GM12874 (cell line): ENCODE measurements around the gene RTP4.

ENCODE experiments used
- TF ChIP-seq, protein P1 (sequence below): IDR thresholded peaks from 2 replicates; pipeline ENCODE4 v1.5.1; 2011; ENCODE audit warnings: low read depth, mild to moderate bottlenecking, control low read depth, low read length, moderate library complexity; ENCODE audit not compliant: insufficient read depth

Gene RTP4

DNA sequence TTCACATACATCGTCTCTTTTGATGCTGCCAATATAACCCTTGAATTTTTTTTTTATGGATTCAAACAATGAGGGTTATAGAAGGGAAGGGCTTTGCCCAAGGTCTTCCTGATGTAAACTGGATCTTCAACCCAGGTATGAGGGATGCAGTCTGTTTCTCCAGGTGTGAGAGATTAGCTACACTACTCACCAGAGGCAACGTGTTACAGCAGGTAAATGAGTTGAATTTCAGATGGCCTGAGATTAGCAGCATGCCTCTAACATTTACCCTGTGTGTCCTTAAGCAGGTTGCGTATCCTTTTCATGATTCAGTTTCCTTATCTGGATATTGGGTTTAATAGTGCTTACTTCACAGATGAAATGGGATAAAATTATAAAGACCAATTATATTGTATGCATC lies 1.9 kb downstream of the RTP4 start:
- TF ChIP-seq, protein P1, sequence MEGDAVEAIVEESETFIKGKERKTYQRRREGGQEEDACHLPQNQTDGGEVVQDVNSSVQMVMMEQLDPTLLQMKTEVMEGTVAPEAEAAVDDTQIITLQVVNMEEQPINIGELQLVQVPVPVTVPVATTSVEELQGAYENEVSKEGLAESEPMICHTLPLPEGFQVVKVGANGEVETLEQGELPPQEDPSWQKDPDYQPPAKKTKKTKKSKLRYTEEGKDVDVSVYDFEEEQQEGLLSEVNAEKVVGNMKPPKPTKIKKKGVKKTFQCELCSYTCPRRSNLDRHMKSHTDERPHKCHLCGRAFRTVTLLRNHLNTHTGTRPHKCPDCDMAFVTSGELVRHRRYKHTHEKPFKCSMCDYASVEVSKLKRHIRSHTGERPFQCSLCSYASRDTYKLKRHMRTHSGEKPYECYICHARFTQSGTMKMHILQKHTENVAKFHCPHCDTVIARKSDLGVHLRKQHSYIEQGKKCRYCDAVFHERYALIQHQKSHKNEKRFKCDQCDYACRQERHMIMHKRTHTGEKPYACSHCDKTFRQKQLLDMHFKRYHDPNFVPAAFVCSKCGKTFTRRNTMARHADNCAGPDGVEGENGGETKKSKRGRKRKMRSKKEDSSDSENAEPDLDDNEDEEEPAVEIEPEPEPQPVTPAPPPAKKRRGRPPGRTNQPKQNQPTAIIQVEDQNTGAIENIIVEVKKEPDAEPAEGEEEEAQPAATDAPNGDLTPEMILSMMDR, result no peak

DNA sequence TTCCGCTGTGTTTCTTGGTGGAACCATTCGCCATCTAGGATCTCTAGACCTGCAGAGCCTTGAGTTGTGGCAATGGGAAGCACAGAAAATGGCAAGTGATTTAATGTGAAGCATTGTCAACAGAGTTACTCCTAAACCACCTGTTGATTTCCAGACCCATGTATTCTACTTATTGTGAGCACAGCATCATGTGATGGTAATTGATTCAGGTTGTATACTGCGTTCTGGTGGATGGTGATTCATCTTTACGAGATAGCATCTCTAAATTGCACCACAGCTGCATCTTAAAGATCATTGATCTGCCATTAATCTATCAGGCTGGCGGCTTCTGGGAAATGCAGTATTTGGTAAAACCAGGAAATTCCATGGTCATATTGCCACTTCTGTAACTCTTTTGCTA lies 7.4 kb downstream of the RTP4 start:
- TF ChIP-seq, protein P1, result no peak

DNA sequence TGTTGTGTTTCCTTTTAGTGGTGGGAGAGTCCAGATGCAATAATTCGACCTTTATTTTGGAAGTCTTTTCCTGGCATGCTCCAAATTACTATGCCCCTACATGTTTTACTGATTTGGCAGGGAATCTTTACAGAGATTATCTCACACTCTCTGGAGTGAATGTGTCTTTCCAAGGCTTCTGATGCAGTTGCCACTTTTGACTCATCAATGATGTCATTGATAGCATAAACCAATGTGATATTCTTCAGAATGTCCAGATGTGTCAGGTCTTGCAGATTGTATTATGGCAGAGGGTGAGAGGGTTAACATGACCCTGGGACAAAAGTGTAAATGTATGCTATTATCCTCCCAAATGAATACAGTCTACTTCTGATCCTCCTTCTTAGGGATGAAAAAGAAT lies 9.7 kb downstream of the RTP4 start:
- TF ChIP-seq, protein P1, result no peak

DNA sequence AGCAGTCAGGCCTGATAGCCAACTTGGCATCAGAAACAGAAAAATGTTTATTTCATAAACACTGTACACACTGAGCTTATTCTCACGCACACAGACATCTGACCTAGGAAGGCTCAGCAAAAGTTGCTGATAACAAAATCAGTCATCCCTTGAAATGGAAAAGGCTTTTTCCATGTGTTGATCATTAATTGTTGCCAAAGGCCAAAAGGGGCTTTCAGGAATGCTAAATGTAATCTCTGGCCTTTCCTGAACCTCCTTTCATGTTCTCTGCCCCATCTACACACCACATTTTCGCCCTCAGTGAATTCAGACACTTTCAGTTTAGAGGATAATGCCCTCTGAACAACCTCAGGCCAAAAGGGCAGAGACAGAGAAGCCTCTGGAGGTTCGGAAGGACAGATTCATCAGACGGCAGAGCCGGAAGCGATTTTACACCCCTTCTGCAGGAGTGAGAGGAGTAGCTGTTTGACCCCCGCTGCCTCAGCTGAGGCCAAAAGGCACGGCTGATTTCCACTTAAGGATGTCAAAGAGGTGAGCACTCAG lies 14.5 kb downstream of the RTP4 start:
- TF ChIP-seq, protein P1, result no peak

DNA sequence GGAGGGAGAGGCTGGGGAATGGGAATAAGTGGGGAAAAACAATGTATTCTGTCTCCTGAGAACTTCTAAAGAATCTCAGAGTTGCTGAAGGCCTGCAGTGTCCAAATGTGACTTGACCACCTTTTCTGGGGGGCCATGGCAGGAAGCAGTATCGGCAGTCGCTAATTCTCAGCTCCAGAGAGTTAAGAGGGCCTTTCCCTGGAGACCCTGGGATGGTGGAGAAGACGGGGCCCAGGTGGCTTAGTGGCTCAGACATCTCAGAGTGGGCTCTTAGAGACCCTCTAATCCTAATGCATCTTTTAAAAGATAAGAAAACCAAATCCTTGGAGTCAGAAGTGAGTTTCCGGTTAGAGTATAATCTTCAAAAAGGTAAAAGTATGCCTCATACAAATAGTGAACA lies 15.1 kb downstream of the RTP4 start:
- TF ChIP-seq, protein P1, result no peak

DNA sequence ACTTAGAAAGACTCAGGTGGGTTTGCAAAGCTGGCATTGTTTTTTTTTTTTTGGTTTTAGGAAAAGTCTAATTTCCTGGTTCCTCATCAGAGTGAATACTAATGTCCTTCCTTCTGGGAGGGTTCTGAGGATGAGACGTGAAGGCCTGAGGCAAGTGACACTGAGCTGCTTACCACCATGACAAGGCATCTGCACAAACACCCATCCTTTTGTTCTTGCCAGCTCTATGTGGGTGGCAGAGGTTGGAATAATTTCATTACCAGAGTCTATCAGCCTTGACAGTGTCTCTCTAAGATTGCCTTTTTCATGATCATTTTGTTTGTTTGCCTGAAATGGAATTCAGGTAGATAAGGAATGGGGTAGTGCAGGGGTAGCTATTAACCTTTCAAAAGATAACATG lies 17.1 kb downstream of the RTP4 start:
- TF ChIP-seq, protein P1, result no peak

DNA sequence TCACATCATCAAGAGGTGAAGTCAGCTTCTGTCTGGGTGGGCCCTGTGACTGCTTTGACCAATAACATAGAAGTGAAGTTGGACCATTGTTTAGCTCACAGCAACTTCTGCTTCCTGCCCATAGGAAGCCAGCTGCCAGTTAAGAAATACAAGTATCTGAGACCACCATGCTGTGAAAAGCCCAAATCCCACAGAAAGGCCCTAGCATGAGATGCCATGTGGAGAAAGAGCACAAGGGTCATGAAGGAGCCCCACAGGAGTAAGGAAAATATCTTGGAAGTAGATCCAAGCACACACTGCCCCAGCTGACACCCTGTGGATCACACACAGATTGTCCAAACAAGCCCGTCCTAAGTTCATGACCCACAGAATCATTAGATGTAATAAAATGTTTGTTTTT lies 28.5 kb downstream of the RTP4 start:
- TF ChIP-seq, protein P1, result no peak
